Activated T-cell treated with anti-CD3 and anti-CD28 coated beads for 1 hour (primary cell): ENCODE results near the gene FAM50A.
A peak's percentile ranks its signal among the peaks of the same experiment; 100 is the strongest.

Experiments
- DNase-seq: peaks from one replicate; pipeline ENCODE4 v3.0.0-alpha.2; 2020; ENCODE audit warnings: low read depth

FAM50A gene

GRCh38 chrX:154439841-154440240, 4.1 kb upstream of the FAM50A start:
- DNase-seq, result no peak

GRCh38 chrX:154440623-154441357, 3.2 kb upstream of the FAM50A start:
- DNase-seq, result no peak

GRCh38 chrX:154441564-154441963, 2.4 kb upstream of the FAM50A start:
- DNase-seq, result no peak

GRCh38 chrX:154441984-154442707, 1.8 kb upstream of the FAM50A start:
- no peak for DNase-seq

- DNase-seq, result no peak
Observed at GRCh38 chrX:154443479-154443910, 446 bp upstream of the FAM50A start.

- no peak for DNase-seq
Observed at GRCh38 chrX:154444755-154445246, 860 bp downstream of the FAM50A start.

- DNase-seq, result no peak
Observed at GRCh38 chrX:154445776-154446175, 1.8 kb downstream of the FAM50A start.

GRCh38 chrX:154446430-154446829, 2.5 kb downstream of the FAM50A start:
- no peak for DNase-seq

GRCh38 chrX:154448484-154448883, 4.5 kb downstream of the FAM50A start:
- no peak for DNase-seq

GRCh38 chrX:154449618-154450017, 5.7 kb downstream of the FAM50A start:
- no peak for DNase-seq

- DNase-seq, result no peak
Observed at GRCh38 chrX:154450312-154450711, 6.4 kb downstream of the FAM50A start.

- no peak for DNase-seq
Observed at GRCh38 chrX:154452823-154453222, 8.9 kb downstream of the FAM50A start.

GRCh38 chrX:154457491-154458115, 13.7 kb downstream of the FAM50A start:
- peak; percentile 51 for DNase-seq

- DNase-seq, result peak; percentile 61
Observed at GRCh38 chrX:154458116-154458953, 14.4 kb downstream of the FAM50A start, which contains the start of gene PLXNA3. Gene PLXNA3 (plus strand): TSS chrX:154458281. CDS start chrX:154460184, 1,903 bp downstream.

- no peak for DNase-seq
Observed at GRCh38 chrX:154458954-154459778, 15.2 kb downstream of the FAM50A start.

GRCh38 chrX:154459832-154460231, 15.9 kb downstream of the FAM50A start:
- no peak for DNase-seq

- no peak for DNase-seq
Observed at GRCh38 chrX:154460326-154460725, 16.4 kb downstream of the FAM50A start.

GRCh38 chrX:154462396-154462795, 18.5 kb downstream of the FAM50A start:
- no peak for DNase-seq

GRCh38 chrX:154463611-154464220, 19.8 kb downstream of the FAM50A start:
- DNase-seq, result no peak

- no peak for DNase-seq
Observed at GRCh38 chrX:154464806-154465365, 20.9 kb downstream of the FAM50A start.
